ENCODE measurements around the gene LTBP4.
"Not testable (repeated sequence)": the region's sequence is repeated elsewhere in the genome, so short reads cannot be mapped to it uniquely, and the experiment has no call there.

LTBP4 gene

GRCh38 chr19:40560092-40560507 lies 41.1 kb upstream of the LTBP4 start:
- H3K4me3 ChIP-seq (ENCODE audit: control insufficient read depth, low read depth, low read length) = no peak overlapping the region
- no peak for DNase-seq (ENCODE audit: low read depth)
- TF ChIP-seq CTCF (conservative IDR thresholded peaks at IDR 0.05; ENCODE audit: control insufficient read depth, insufficient read depth, low read depth, low read length) = no peak

DNA sequence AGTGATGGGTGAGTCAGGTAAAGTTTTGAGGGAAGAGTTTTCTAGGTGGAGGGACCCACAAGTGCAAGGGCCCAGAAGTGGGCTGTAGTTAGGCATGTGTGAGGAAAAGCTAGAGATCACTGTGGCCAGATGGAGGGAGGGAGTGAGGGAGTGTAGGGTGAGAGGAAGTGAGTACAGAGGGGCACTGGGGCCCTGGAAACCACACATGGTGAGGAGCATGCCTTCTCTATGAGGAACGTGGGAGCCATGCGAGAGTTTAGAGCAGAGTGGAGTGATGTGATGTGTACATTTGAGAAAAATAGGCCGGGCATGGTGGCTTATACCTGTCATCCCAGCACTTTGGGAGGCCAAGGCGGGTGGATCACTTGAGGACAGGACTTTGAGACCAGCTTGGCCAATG lies 39.2 kb upstream of the LTBP4 start:
- DNase-seq (ENCODE audit: low read depth) = no peak
- no peak overlapping the region for H3K4me3 ChIP-seq (ENCODE audit: control insufficient read depth, low read depth, low read length)
- no peak for TF ChIP-seq CTCF (conservative IDR thresholded peaks at IDR 0.05; ENCODE audit: control insufficient read depth, insufficient read depth, low read depth, low read length)

- H3K4me3 ChIP-seq (ENCODE audit: control insufficient read depth, low read depth, low read length); DNase-seq (ENCODE audit: low read depth): not testable (repeated sequence)
These were observed 36.6 kb upstream of the LTBP4 start for GRCh38 chr19:40564535-40564934.

- TF ChIP-seq CTCF (conservative IDR thresholded peaks at IDR 0.05; ENCODE audit: control insufficient read depth, insufficient read depth, low read depth, low read length) = no peak
- DNase-seq (ENCODE audit: low read depth) = no peak
- no peak overlapping the region for H3K4me3 ChIP-seq (ENCODE audit: control insufficient read depth, low read depth, low read length)
These were observed 35.8 kb upstream of the LTBP4 start for GRCh38 chr19:40565355-40565754.

- no peak for DNase-seq (ENCODE audit: low read depth)
- no peak overlapping the region for H3K4me3 ChIP-seq (ENCODE audit: control insufficient read depth, low read depth, low read length)
- no peak for TF ChIP-seq CTCF (conservative IDR thresholded peaks at IDR 0.05; ENCODE audit: control insufficient read depth, insufficient read depth, low read depth, low read length)
These were observed 35.2 kb upstream of the LTBP4 start for GRCh38 chr19:40565910-40566495.

DNA sequence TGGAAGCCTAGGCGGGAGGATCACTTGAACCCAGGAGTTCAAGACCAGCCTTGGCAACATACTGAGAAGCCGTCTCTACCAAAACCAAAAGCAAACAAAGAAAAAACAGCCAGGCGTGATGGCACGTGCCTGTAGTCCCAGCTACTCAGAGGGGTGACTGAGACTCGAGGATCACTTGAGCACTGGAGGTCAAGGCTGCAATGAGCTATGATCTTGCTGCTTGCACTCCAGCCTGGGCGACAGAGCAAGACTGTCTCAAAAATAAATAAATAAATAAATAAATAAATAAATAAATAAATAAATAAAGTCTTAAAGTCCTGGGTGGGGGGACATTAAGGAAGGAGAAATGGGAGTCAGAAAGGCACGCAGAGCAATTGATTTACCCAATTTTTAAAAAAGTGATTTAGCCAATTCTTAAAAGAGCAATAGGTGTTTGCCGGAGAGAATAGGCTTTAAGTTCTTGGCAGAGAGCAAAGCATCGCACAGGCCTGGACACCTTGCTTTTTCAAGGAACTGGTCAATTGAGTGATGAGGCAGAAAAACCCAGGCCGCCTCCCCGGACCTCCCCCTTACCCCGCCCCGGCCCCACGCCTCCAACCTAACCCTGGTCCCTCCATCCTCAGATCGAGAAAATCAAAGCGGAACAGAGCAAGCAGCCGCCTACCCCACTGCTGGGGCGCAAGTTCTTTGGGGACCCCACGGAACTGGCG lies 34.0 kb upstream of the LTBP4 start:
- TF ChIP-seq CTCF (conservative IDR thresholded peaks at IDR 0.05; ENCODE audit: control insufficient read depth, insufficient read depth, low read depth, low read length) = no peak
- peak; percentile 6 for DNase-seq (ENCODE audit: low read depth)
- H3K4me3 ChIP-seq (ENCODE audit: control insufficient read depth, low read depth, low read length) = peak overlapping the region; percentile 20

DNA sequence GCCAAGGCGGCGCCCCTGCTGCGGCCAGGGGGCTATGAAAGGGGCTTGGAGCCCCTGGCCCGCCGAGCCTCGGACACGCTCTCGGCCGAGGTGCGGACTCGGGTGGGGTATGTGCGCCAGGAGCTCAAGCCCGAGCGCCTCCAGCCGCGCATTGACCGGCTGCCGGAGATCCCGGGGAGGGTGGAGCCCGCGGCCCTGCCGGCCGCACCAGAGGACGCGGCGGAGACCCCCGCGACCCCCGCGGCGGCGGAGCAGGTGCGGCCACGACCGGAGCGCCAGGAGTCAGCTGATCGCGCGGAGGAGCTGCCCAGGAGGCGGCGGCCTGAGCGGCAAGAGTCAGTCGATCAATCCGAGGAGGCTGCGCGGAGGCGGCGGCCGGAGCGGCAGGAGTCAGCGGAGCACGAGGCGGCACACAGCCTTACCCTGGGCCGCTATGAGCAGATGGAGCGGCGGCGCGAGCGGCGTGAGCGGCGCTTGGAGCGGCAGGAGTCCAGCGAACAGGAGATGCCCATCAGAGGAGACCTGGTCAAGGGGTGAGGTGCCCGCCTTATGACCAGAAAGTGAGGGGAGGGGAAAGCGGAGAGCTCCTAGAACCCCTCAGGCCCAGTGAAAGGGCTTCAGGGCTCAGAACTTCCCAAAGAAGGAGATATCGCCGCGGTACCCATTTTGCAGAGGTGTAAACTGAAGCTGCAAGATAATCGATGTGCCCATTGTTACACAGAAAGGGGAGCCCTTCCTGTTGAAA lies 33.2 kb upstream of the LTBP4 start:
- no peak for DNase-seq (ENCODE audit: low read depth)
- TF ChIP-seq CTCF (conservative IDR thresholded peaks at IDR 0.05; ENCODE audit: control insufficient read depth, insufficient read depth, low read depth, low read length) = no peak
- H3K4me3 ChIP-seq (ENCODE audit: control insufficient read depth, low read depth, low read length) = peak overlapping the region; percentile 20
